Suprapubic skin (tissue), 4 donors: Measurements from ENCODE around the gene PITPNM3. TPM values are rescaled to one million over a fixed set of nuclear protein-coding genes. Genes with fewer than 3 reads are reported as not detected.
A peak's percentile ranks its signal among the peaks of the same experiment; 100 is the strongest.

Experiments
- DNase-seq, 2 donors: peaks; one replicate each; pipeline ENCODE4 v3.0.0-alpha.2; 2019; ENCODE audit warnings: low spot score in 2 of 2
- H3K27ac ChIP-seq: fragments of 200-600 bp; sonication (generic); one replicate; pipeline ENCODE4 v1.5.1; 2019
- H3K27me3 ChIP-seq: fragments of 200-600 bp; sonication (generic); one replicate; pipeline ENCODE4 v1.5.1; 2019
- H3K36me3 ChIP-seq: fragments of 200-600 bp; sonication (generic); one replicate; pipeline ENCODE4 v1.5.1; 2019
- H3K4me1 ChIP-seq: fragments of 200-600 bp; sonication (generic); one replicate; pipeline ENCODE4 v1.5.1; 2019
- H3K4me3 ChIP-seq: fragments of 200-600 bp; sonication (generic); one replicate; pipeline ENCODE4 v1.5.1; 2019; ENCODE audit warnings: mild to moderate bottlenecking
- H3K9me3 ChIP-seq: fragments of 200-600 bp; sonication (generic); one replicate; pipeline ENCODE4 v1.5.1; 2019
- EP300 ChIP-seq: sonication (generic); formaldehyde crosslinking; IDR thresholded peaks from one replicate; pipeline ENCODE4 v1.6.1; 2017; ENCODE audit warnings: antibody characterized with exemption
- POLR2A ChIP-seq, 2 donors: fragments of 450-650 bp; IDR thresholded peaks; one replicate each; pipeline ENCODE4 v1.6.1; 2017; ENCODE audit warnings: antibody characterized with exemption in 2 of 2, mild to moderate bottlenecking in 2 of 2, moderate library complexity in 2 of 2
- POLR2AphosphoS5 ChIP-seq, 3 donors: sonication (generic); formaldehyde crosslinking; IDR thresholded peaks; one replicate each; pipeline ENCODE4 v1.6.1; 2017; ENCODE audit warnings: antibody characterized with exemption in 3 of 3
- WGBS: methylation state at CpG from one replicate; pipeline ENCODE4 v1.1.5; 2018; 5-methylcytosine and 5-hydroxymethylcytosine counted together
- total RNA-seq, 4 donors: library from RNA; depleted of rRNA; stranded (reverse); fragments of >200 nt; gene quantifications; one replicate each; pipeline ENCODE4 v1.1.0, GENCODE V29; 2016
- TF ChIP-seq, protein P1 (sequence below), 2 donors: fragments of 200-600 bp in 1 of 2; fragments of 450-650 bp in 1 of 2; sonication (generic) in 1 of 2; IDR thresholded peaks; one replicate each; pipeline ENCODE4 v1.5.1; 2016 to 2019; ENCODE audit warnings: antibody characterized with exemption in 2 of 2, mild to moderate bottlenecking in 1 of 2, moderate library complexity in 1 of 2

The PITPNM3 gene
- total RNA-seq, 4 donors from 2014 or later: 16.4 to 31.1 (median 19.2) TPM

DNA sequence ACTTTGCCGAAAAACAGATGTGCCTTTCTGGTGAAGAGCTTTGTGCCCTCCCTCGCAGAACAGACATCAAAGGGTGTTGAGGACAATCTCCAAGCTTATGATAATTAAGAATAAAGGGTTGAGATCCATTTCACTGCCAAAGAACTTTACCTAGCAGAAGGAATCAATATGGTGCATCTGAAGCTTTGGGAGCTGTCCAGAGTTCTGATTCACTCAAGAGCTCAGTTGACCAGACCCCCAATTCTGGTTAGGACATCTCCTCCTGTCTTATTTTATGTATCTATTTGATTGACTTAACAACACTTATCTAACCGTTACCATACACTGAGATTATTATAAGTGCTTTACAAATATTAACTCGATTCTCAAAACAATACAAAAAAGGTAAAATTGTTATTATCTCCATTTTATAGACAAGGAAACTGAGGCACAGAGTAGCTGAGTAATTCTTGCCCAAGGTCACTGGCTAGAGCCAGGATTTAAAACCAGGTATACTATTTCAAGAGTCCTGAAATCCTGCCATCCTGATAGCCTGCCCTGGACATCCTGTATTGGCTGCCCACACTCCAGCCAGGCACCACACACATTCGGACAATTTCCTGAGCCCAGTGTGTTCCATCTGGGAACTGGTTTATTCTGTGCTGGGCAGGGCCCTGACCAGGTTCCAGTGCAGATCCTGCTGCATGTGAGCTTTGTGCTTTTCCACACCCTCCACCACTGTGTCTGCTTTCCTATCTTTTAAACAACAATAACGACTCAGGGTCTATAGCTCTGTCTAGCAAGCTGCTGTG lies 29.8 kb downstream of the PITPNM3 start:
- Histone ChIP-seq H3K9me3 (no peaks in the 10 kb centered on the region), H3K27me3 (no peaks in the 10 kb centered on the region), H3K27ac (no peak overlapping the region), H3K36me3 (peaks cover 5% of the 10 kb centered on the region), H3K4me3 (no peak overlapping the region), H3K4me1 (peaks cover 3% of the 10 kb centered on the region)
- no peak for TF ChIP-seq EP300
- TF ChIP-seq, protein P1, sequence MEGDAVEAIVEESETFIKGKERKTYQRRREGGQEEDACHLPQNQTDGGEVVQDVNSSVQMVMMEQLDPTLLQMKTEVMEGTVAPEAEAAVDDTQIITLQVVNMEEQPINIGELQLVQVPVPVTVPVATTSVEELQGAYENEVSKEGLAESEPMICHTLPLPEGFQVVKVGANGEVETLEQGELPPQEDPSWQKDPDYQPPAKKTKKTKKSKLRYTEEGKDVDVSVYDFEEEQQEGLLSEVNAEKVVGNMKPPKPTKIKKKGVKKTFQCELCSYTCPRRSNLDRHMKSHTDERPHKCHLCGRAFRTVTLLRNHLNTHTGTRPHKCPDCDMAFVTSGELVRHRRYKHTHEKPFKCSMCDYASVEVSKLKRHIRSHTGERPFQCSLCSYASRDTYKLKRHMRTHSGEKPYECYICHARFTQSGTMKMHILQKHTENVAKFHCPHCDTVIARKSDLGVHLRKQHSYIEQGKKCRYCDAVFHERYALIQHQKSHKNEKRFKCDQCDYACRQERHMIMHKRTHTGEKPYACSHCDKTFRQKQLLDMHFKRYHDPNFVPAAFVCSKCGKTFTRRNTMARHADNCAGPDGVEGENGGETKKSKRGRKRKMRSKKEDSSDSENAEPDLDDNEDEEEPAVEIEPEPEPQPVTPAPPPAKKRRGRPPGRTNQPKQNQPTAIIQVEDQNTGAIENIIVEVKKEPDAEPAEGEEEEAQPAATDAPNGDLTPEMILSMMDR (IDR thresholded peaks at IDR 0.05): no peak
- TF ChIP-seq POLR2A (IDR thresholded peaks at IDR 0.05): no peak
- TF ChIP-seq POLR2AphosphoS5 (IDR thresholded peaks at IDR 0.05): no peak
- 83% methylated on average over 6 of the region's 6 CpGs for WGBS
- peak in 1 of 2 donors; percentile 18 for DNase-seq

DNA sequence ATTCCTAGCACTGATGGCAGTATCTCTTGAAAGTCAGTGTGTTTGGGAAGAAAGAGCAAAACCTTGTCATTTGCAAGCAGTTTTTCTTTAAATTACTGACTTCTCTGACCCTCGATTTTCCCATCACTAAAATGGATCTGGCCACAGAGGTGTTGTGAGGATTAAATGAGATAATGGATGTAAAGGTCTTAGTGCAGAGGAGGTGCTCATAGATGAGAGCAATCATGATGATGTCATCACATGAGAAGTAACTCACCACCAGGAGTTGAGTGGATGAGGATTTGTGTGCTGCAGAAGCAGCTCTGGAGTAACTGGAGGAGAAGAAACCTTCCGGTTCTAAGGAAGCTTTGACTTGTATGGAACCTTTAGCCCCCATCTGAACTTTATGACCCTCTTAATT lies 30.6 kb downstream of the PITPNM3 start:
- DNase-seq: no peak
- TF ChIP-seq, protein P1 (IDR thresholded peaks at IDR 0.05): no peak
- TF ChIP-seq POLR2A (IDR thresholded peaks at IDR 0.05) (no peak), POLR2AphosphoS5 (IDR thresholded peaks at IDR 0.05) (no peak), EP300 (no peak)
- Histone ChIP-seq H3K36me3 (peaks cover 5% of the 10 kb centered on the region), H3K4me1 (peaks cover 3% of the 10 kb centered on the region), H3K9me3 (no peaks in the 10 kb centered on the region), H3K27me3 (no peaks in the 10 kb centered on the region), H3K4me3 (no peak overlapping the region), H3K27ac (no peak overlapping the region)
- WGBS: 83% methylated on average over 2 of the region's 2 CpGs

DNA sequence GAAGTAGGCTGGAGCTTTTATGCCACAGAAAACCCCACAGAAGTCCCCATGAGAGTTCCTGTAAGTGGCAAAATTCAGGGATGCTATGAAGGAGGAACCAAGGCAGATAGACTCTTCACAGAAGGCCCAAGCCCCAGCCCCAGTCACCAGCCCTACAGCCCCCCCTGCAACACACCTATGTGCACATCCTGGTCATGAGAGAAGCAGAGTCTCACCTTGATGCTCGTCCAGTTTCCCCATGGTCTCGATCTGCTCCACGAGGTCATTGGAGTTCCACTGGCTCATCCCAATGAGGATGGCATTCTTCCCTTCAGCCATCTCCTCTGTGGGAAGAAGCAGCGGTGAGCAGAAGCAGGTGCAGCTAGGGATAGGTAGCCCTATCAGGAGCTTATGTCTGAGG lies 31.2 kb downstream of the PITPNM3 start:
- H3K4me3 ChIP-seq: no peak overlapping the region
- peak in 1 of 2 donors; percentile 48 for DNase-seq
- WGBS: 91% methylated on average over 4 of the region's 4 CpGs
- H3K27me3 ChIP-seq: no peaks in the 10 kb centered on the region
- no peaks in the 10 kb centered on the region for H3K9me3 ChIP-seq
- H3K27ac ChIP-seq: no peak overlapping the region
- no peaks in the 10 kb centered on the region for H3K4me1 ChIP-seq
- peaks cover 5% of the 10 kb centered on the region for H3K36me3 ChIP-seq
- TF ChIP-seq, protein P1 (IDR thresholded peaks at IDR 0.05): no peak
- no peak for TF ChIP-seq EP300
- no peak for TF ChIP-seq POLR2A (IDR thresholded peaks at IDR 0.05)
- no peak for TF ChIP-seq POLR2AphosphoS5 (IDR thresholded peaks at IDR 0.05)

DNA sequence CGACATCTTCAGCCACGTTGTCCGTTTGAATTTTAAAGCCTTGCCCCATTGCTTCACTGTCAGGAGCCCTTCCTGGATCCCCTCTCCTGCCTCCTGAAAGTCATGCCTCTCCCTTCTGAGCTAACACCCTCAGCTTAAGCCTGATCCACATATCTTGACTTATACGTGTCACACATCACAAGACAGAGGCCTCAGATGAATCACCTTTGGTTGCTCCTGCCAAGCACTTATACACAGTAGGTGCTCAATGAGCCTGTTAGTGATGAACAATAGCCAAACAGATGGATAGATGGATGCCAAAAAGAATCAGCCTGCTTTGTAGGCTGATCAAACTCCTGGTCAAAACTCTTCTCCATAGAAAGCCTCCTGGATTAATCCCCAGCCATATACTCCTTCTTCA lies 31.8 kb downstream of the PITPNM3 start:
- no peaks in the 10 kb centered on the region for H3K4me1 ChIP-seq
- no peak for TF ChIP-seq EP300
- TF ChIP-seq, protein P1 (IDR thresholded peaks at IDR 0.05): no peak
- TF ChIP-seq POLR2AphosphoS5 (IDR thresholded peaks at IDR 0.05): no peak
- TF ChIP-seq POLR2A (IDR thresholded peaks at IDR 0.05): no peak
- H3K9me3 ChIP-seq: no peaks in the 10 kb centered on the region
- DNase-seq: no peak
- no peak overlapping the region for H3K4me3 ChIP-seq
- peaks cover 5% of the 10 kb centered on the region for H3K36me3 ChIP-seq
- 72% methylated on average over 4 of the region's 4 CpGs for WGBS
- no peaks in the 10 kb centered on the region for H3K27me3 ChIP-seq
- H3K27ac ChIP-seq: no peak overlapping the region

DNA sequence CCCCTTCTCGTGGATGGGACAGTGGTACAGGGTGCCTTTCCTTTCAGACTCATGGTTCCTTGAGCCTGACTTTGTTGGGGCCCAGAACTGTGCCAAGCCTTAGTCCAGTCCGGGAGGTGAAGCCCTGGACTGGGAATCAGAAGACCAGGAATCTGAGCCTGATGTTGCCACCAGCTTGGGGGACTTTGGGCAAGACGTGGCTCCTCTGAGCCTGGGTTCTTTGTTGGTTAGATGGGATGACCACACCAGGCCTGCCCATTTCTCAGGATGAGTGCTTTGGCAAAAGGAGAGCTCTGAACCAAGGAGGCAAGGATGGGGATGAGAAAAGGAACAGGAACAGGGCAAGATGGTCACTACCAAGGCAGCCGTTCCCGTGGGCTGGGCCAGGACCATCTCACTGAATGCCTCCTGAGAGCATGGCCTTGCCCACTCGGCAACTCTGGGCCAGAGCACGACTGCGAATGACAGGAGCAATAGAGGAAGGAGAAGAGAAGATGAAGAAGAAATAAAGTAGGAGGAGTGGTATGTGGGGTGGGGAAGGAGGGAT lies 32.5 kb downstream of the PITPNM3 start:
- Histone ChIP-seq H3K4me3 (no peak overlapping the region), H3K4me1 (no peaks in the 10 kb centered on the region), H3K36me3 (peaks cover 5% of the 10 kb centered on the region), H3K9me3 (no peaks in the 10 kb centered on the region), H3K27me3 (no peaks in the 10 kb centered on the region), H3K27ac (no peak overlapping the region)
- DNase-seq: peak in 1 of 2 donors; percentile 45
- WGBS: 91% methylated on average over 6 of the region's 8 CpGs
- TF ChIP-seq POLR2A (IDR thresholded peaks at IDR 0.05) (no peak), POLR2AphosphoS5 (IDR thresholded peaks at IDR 0.05) (no peak), EP300 (no peak)
- TF ChIP-seq, protein P1 (IDR thresholded peaks at IDR 0.05): no peak
